Measurements from ENCODE around the gene PRKRIP1.
A peak's percentile ranks its signal among the peaks of the same experiment; 100 is the strongest.
"Not testable (repeated sequence)": the region's sequence is repeated elsewhere in the genome, so short reads cannot be mapped to it uniquely, and the experiment has no call there.

Gene PRKRIP1

GRCh38 chr7:102451371-102452054 lies 55.4 kb downstream of the PRKRIP1 start:
- no peaks in the 10 kb centered on the region for H3K9me3 ChIP-seq (ENCODE audit: severe bottlenecking)
- peak; percentile 95 for DNase-seq
- peaks cover 33% of the 10 kb centered on the region for H3K36me3 ChIP-seq
- H3K4me3 ChIP-seq (ENCODE audit: low read depth, low read length): peak overlapping the region; percentile 31; the same call in 1 of the 2 replicates
- no peaks in the 10 kb centered on the region for H3K27me3 ChIP-seq (ENCODE audit: insufficient read depth, low read depth, severe bottlenecking)
- peak overlapping the region; percentile 80 for H3K27ac ChIP-seq
- TF ChIP-seq CTCF (IDR thresholded peaks at IDR 0.05; ENCODE audit: low read depth, low read length): peak; percentile 64

GRCh38 chr7:102452451-102452850 lies 56.3 kb downstream of the PRKRIP1 start:
- H3K9me3 ChIP-seq (ENCODE audit: severe bottlenecking): no peaks in the 10 kb centered on the region
- TF ChIP-seq CTCF (IDR thresholded peaks at IDR 0.05; ENCODE audit: low read depth, low read length): no peak
- no peak for DNase-seq
- H3K4me3 ChIP-seq (ENCODE audit: low read depth, low read length): no peak overlapping the region
- peak overlapping the region; percentile 80 for H3K27ac ChIP-seq
- H3K36me3 ChIP-seq: peaks cover 33% of the 10 kb centered on the region
- no peaks in the 10 kb centered on the region for H3K27me3 ChIP-seq (ENCODE audit: insufficient read depth, low read depth, severe bottlenecking)

GRCh38 chr7:102453319-102453718 lies 57.2 kb downstream of the PRKRIP1 start:
- Histone ChIP-seq H3K9me3 (ENCODE audit: severe bottlenecking) (no peaks in the 10 kb centered on the region), H3K27ac (no peak overlapping the region), H3K27me3 (ENCODE audit: insufficient read depth, low read depth, severe bottlenecking) (no peaks in the 10 kb centered on the region), H3K4me3 (ENCODE audit: low read depth, low read length) (no peak overlapping the region), H3K36me3 (peaks cover 29% of the 10 kb centered on the region)
- no peak for DNase-seq
- TF ChIP-seq CTCF (IDR thresholded peaks at IDR 0.05; ENCODE audit: low read depth, low read length): no peak

GRCh38 chr7:102454468-102454867 lies 58.3 kb downstream of the PRKRIP1 start:
- Histone ChIP-seq H3K9me3 (ENCODE audit: severe bottlenecking) (no peaks in the 10 kb centered on the region), H3K4me3 (ENCODE audit: low read depth, low read length) (no peak overlapping the region), H3K36me3 (peaks cover 29% of the 10 kb centered on the region), H3K27ac (no peak overlapping the region), H3K27me3 (ENCODE audit: insufficient read depth, low read depth, severe bottlenecking) (no peaks in the 10 kb centered on the region)
- DNase-seq: no peak
- no peak for TF ChIP-seq CTCF (IDR thresholded peaks at IDR 0.05; ENCODE audit: low read depth, low read length)

GRCh38 chr7:102454932-102455331 lies 58.8 kb downstream of the PRKRIP1 start:
- H3K9me3 ChIP-seq (ENCODE audit: severe bottlenecking); H3K4me3 ChIP-seq (ENCODE audit: low read depth, low read length); DNase-seq; H3K27me3 ChIP-seq (ENCODE audit: insufficient read depth, low read depth, severe bottlenecking); H3K27ac ChIP-seq: not testable (repeated sequence)
- peaks cover 33% of the 10 kb centered on the region for H3K36me3 ChIP-seq

- Histone ChIP-seq H3K9me3 (ENCODE audit: severe bottlenecking) (no peaks in the 10 kb centered on the region), H3K36me3 (peaks cover 33% of the 10 kb centered on the region), H3K27me3 (ENCODE audit: insufficient read depth, low read depth, severe bottlenecking) (no peaks in the 10 kb centered on the region), H3K4me3 (ENCODE audit: low read depth, low read length) (no peak overlapping the region), H3K27ac (no peak overlapping the region)
- no peak for DNase-seq
- no peak for TF ChIP-seq CTCF (IDR thresholded peaks at IDR 0.05; ENCODE audit: low read depth, low read length)
Observed at GRCh38 chr7:102455596-102455995, 59.4 kb downstream of the PRKRIP1 start.
